GM19193 (cell line): ENCODE data around the gene MAP2.

Experiments
- POLR2A ChIP-seq: IDR thresholded peaks from 4 replicates; pipeline ENCODE4 v1.6.1; 2011; ENCODE audit not compliant: insufficient read depth, insufficient read length; ENCODE audit errors: extremely low read depth

The MAP2 gene

GRCh38 chr2:209456489-209456888 lies 32.6 kb downstream of the MAP2 start:
- no peak for TF ChIP-seq POLR2A

- no peak for TF ChIP-seq POLR2A
Measured at GRCh38 chr2:209458008-209458979, 34.4 kb downstream of the MAP2 start.

- TF ChIP-seq POLR2A = no peak
Measured at GRCh38 chr2:209459359-209459758, 35.5 kb downstream of the MAP2 start.

GRCh38 chr2:209460151-209460761 lies 36.4 kb downstream of the MAP2 start:
- TF ChIP-seq POLR2A = no peak

GRCh38 chr2:209463226-209463625 lies 39.4 kb downstream of the MAP2 start:
- no peak for TF ChIP-seq POLR2A

- no peak for TF ChIP-seq POLR2A
Measured at GRCh38 chr2:209463835-209464234, 40.0 kb downstream of the MAP2 start.

GRCh38 chr2:209468846-209469245 lies 45.0 kb downstream of the MAP2 start:
- TF ChIP-seq POLR2A = no peak

GRCh38 chr2:209469481-209469880 lies 45.6 kb downstream of the MAP2 start:
- TF ChIP-seq POLR2A = no peak

GRCh38 chr2:209470466-209470865 lies 46.6 kb downstream of the MAP2 start:
- TF ChIP-seq POLR2A = no peak

- TF ChIP-seq POLR2A = no peak
Measured at GRCh38 chr2:209471037-209471436, 47.2 kb downstream of the MAP2 start.

GRCh38 chr2:209472112-209472832 lies 48.4 kb downstream of the MAP2 start:
- no peak for TF ChIP-seq POLR2A

- TF ChIP-seq POLR2A = no peak
Measured at GRCh38 chr2:209472871-209473270, 49.0 kb downstream of the MAP2 start.

- no peak for TF ChIP-seq POLR2A
Measured at GRCh38 chr2:209473930-209474419, 50.1 kb downstream of the MAP2 start.

GRCh38 chr2:209474960-209475359 lies 51.1 kb downstream of the MAP2 start:
- no peak for TF ChIP-seq POLR2A

- no peak for TF ChIP-seq POLR2A
Measured at GRCh38 chr2:209476367-209477208, 52.7 kb downstream of the MAP2 start.
